Keratinocyte (primary cell): ENCODE results near the gene EGFL8.

Experiments used
- EZH2 ChIP-seq: IDR thresholded peaks from one replicate; pipeline ENCODE4 v1.6.1; 2012; ENCODE audit warnings: inconsistent platforms, mild to moderate bottlenecking, low read length, moderate library complexity
- TF ChIP-seq, protein P1 (sequence below), 3 experiments: IDR thresholded peaks in 1 of 3; conservative IDR thresholded peaks in 1 of 3; optimal IDR thresholded peaks in 1 of 3; 2 replicates in 2 of 3; 3 replicates in 1 of 3; pipeline versions ENCODE3 to v1.5.1; 2011; ENCODE audit warnings: low read length in 3 of 3, mild to moderate bottlenecking in 3 of 3, moderate library complexity in 2 of 3, control low read depth in 1 of 3, inconsistent platforms in 1 of 3; ENCODE audit not compliant: insufficient read depth in 2 of 3; ENCODE audit errors: extremely low read depth in 1 of 3

DNA sequence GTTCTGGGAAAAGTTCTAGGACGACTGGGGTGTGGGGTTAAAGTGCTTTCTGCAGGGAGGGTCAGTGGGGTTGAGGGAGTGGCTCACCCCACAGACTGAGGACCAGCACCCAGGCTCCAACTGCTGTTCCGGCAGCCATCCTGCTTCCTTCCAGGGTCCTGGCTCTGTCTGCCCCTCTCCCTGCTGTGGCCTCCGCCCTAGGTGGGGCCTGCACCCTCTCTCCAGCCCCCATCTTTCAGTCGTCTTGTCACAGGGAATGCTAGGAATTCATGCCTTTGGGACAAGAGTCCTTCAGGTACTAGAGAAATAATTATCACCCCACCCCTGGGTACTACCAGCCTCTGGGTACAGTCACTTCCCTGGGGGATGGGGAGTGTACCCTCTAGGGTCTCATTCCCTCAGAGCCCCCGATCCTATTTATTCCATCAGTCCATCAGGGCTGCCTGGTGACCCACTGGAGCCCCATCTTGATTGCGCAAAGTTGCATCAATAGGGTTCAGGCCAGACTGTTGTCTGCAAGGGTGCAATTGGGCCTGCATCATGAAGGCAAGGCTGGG lies 19.8 kb downstream of the EGFL8 start, which contains the start of gene AGER:
- TF ChIP-seq, protein P1, sequence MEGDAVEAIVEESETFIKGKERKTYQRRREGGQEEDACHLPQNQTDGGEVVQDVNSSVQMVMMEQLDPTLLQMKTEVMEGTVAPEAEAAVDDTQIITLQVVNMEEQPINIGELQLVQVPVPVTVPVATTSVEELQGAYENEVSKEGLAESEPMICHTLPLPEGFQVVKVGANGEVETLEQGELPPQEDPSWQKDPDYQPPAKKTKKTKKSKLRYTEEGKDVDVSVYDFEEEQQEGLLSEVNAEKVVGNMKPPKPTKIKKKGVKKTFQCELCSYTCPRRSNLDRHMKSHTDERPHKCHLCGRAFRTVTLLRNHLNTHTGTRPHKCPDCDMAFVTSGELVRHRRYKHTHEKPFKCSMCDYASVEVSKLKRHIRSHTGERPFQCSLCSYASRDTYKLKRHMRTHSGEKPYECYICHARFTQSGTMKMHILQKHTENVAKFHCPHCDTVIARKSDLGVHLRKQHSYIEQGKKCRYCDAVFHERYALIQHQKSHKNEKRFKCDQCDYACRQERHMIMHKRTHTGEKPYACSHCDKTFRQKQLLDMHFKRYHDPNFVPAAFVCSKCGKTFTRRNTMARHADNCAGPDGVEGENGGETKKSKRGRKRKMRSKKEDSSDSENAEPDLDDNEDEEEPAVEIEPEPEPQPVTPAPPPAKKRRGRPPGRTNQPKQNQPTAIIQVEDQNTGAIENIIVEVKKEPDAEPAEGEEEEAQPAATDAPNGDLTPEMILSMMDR (optimal IDR thresholded peaks at IDR 0.05 in 1 of 3, IDR thresholded peaks at IDR 0.05 in 1 of 3, conservative IDR thresholded peaks at IDR 0.05 in 1 of 3; ENCODE audit: extremely low read depth in 1 of 3, insufficient read depth in 2 of 3, low read length in 3 of 3): no peak
- TF ChIP-seq EZH2: no peak
